C4-2B (cell line): ENCODE data around the gene CHID1.

Experiments used
- H3K27ac ChIP-seq: fragments of 450-650 bp; 2 replicates; pipeline ENCODE4 v1.5.1; 2017
- CTCF ChIP-seq: fragments of 450-650 bp; conservative IDR thresholded peaks from 2 replicates; pipeline ENCODE4 v1.5.1; 2017; ENCODE audit warnings: mild to moderate bottlenecking
- ZFX ChIP-seq: fragments of 450-650 bp; IDR thresholded peaks from 2 replicates; pipeline ENCODE4 v1.6.1; 2017

The CHID1 gene

DNA sequence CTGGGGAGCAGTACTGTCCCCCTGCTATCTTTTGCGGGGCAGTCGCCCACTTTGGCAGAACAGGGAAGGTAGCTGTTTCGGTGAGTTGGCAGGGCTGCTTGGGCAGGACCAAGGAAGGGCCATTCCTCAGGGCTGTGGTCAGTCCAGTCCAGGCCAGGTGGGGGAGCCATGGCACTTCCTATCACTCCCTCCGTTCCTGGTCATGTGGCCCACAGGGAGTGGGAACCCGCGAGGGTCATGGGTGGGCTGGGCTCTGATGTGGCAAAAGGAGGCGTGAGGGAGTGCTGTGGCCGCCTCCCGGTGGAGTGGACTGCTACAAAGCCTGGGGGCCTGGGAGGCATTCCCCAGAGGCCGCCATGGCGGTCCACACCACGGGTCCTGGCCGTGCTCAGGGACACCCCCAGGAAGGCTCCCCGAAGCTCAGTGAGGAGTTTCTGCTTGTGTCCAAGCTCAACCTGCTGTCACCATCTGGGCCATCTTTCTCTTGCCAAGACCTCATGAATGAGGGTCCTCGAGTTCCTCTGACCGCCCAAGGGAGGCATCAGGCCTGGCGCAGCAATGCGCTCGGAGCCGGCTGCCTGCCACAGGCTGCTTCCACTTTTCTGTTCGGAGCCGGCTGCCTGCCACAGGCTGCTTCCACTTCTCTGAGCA, 11.9 kb downstream of the CHID1 start:
- no peak for TF ChIP-seq CTCF
- no peak for TF ChIP-seq ZFX
- H3K27ac ChIP-seq = no peak overlapping the region

DNA sequence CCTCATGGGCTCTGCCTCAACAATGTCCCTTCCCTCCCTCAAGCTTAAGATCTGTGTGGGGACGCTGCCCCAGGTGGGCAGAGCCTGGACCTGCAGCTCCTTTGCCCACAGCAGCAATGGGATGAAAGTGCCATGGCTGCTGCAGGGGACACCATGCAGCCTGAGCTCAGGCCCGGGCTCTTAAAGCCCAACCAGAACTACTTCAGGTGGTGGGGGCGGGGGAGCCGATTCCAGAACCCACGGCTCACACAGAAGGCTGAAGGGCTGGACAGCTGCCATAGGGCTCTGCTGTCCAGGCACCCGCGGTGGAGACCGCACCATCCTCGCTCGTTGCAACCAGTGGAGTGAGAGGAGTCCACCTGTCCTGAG, 12.5 kb downstream of the CHID1 start:
- TF ChIP-seq CTCF (no peak; the same call in 1 of the 2 replicates), ZFX (no peak)
- H3K27ac ChIP-seq = no peak overlapping the region

GRCh38 chr11:897253-898142, 13.1 kb downstream of the CHID1 start:
- TF ChIP-seq ZFX (no peak), CTCF (no peak)
- H3K27ac ChIP-seq = no peak overlapping the region

- no peak for TF ChIP-seq CTCF
- TF ChIP-seq ZFX = no peak
- H3K27ac ChIP-seq = no peak overlapping the region
Measured at GRCh38 chr11:895331-896110, 15.1 kb downstream of the CHID1 start.

- TF ChIP-seq CTCF = no peak
- no peak for TF ChIP-seq ZFX
- H3K27ac ChIP-seq = no peak overlapping the region
Measured at GRCh38 chr11:894575-895201, 15.9 kb downstream of the CHID1 start.

DNA sequence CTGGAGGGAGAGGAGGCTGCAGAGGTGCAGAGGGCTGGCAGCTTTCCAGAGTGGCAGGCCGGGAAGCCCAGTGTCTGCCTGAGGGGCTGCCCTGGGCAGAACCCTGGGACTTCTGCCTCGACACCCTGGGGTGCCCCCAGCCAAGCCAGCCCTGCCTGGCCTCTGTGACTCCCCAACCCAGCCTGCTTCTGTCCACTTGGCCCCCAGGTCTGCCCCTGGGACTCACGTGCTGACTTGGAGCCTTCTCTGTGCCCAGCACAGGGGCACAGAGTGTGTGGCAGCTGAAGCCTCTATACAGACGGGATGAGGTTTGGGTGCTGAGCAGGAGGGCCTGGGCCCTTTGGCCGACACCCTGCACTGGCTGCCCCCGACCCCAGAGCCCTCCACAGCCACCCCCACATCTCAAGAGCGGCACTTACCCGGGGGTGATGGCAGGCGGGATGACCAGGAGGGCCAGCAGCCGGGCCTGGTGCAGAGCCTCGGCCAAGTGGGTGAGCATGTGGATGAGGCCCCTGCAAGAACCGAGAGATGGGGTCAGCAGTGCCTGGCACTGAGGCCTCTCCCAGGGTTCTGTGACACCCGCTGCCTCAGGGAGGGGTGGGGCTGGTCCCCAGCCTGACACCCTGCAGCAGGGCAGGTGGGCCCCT, 17.5 kb downstream of the CHID1 start:
- no peak overlapping the region for H3K27ac ChIP-seq
- TF ChIP-seq ZFX = no peak
- TF ChIP-seq CTCF = no peak
